ENCODE measurements around the gene NT5DC1. TPM values are rescaled to one million over a fixed set of nuclear protein-coding genes. Genes with fewer than 3 reads are reported as not detected.

NT5DC1 gene
- total RNA-seq, 4 donors from 2014 or later, result 4.2 to 23.5 (median 7.0) TPM

DNA sequence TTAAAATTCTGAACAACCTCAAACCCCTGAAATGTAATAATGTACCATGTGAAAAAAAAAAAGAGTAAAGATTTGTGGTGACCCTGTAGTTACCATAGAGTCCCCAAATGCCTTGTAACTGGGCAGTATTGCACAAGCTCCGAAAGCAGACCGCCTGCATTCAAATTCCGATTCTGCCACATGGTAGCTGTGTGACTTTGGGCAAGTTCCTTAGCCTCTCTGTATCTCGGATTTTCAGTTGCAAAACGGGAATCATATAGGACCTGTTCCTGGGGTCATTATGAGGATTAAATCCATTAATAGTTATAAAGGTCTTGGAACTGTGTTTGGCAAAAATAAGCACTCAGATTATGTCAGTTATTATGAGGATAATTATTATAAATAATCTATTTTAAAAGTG is 109.7 kb downstream of the NT5DC1 start:
- TF ChIP-seq POLR2A (IDR thresholded peaks at IDR 0.05) (no peak), EP300 (IDR thresholded peaks at IDR 0.05) (no peak)
- TF ChIP-seq, protein P1, sequence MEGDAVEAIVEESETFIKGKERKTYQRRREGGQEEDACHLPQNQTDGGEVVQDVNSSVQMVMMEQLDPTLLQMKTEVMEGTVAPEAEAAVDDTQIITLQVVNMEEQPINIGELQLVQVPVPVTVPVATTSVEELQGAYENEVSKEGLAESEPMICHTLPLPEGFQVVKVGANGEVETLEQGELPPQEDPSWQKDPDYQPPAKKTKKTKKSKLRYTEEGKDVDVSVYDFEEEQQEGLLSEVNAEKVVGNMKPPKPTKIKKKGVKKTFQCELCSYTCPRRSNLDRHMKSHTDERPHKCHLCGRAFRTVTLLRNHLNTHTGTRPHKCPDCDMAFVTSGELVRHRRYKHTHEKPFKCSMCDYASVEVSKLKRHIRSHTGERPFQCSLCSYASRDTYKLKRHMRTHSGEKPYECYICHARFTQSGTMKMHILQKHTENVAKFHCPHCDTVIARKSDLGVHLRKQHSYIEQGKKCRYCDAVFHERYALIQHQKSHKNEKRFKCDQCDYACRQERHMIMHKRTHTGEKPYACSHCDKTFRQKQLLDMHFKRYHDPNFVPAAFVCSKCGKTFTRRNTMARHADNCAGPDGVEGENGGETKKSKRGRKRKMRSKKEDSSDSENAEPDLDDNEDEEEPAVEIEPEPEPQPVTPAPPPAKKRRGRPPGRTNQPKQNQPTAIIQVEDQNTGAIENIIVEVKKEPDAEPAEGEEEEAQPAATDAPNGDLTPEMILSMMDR (IDR thresholded peaks at IDR 0.05), result no peak
- Histone ChIP-seq H3K4me1 (no peaks in the 10 kb centered on the region), H3K27ac (no peak overlapping the region), H3K27me3 (no peaks in the 10 kb centered on the region), H3K36me3 (no peaks in the 10 kb centered on the region), H3K9me3 (no peaks in the 10 kb centered on the region), H3K4me3 (no peak overlapping the region)
- DNase-seq (ENCODE audit: low spot score in 2 of 2), result no peak
- 90 to 91% methylated on average over 5 of the region's 5 CpGs for WGBS, 2 donors

- Histone ChIP-seq H3K9me3 (no peaks in the 10 kb centered on the region), H3K4me1 (no peaks in the 10 kb centered on the region), H3K27ac (no peak overlapping the region), H3K36me3 (no peaks in the 10 kb centered on the region), H3K27me3 (no peaks in the 10 kb centered on the region), H3K4me3 (no peak overlapping the region)
- WGBS, 2 donors, result 44 to 50% methylated on average over 3 of the region's 3 CpGs
- TF ChIP-seq EP300 (IDR thresholded peaks at IDR 0.05), result no peak
- TF ChIP-seq, protein P1 (IDR thresholded peaks at IDR 0.05), result no peak
- TF ChIP-seq POLR2A (IDR thresholded peaks at IDR 0.05), result no peak
- DNase-seq (ENCODE audit: low spot score in 2 of 2), result no peak
Measured at GRCh38 chr6:116210750-116211425, 110.2 kb downstream of the NT5DC1 start.

DNA sequence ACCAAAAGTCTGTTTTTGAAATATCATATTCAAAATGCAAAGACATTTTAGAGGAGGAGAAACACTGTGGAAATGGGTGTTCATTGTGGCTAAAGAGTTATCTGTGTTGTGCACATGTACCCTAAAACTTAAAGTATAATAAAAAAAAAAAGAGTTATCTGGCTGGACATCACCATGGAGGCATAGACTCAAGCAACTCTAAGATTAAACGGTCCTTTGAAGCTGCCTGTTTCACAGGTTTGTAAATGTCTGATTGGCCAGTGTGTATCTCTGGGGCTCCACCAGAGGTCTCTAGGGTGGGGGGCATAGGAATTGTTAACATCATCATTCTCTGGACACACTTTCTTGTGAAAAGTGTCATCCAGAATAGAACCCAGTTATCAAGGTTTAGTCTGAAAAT is 114.0 kb downstream of the NT5DC1 start:
- H3K4me1 ChIP-seq, result peaks cover 0 to 11% (median 0%) of the 10 kb centered on the region in 4 donors
- H3K27ac ChIP-seq, result no peak overlapping the region
- no peaks in the 10 kb centered on the region for H3K36me3 ChIP-seq
- 86 to 89% methylated on average over 1 of the region's 1 CpG for WGBS, 2 donors
- H3K27me3 ChIP-seq, result no peaks in the 10 kb centered on the region
- H3K9me3 ChIP-seq, result no peaks in the 10 kb centered on the region
- H3K4me3 ChIP-seq, result no peak overlapping the region
- no peak for DNase-seq (ENCODE audit: low spot score in 2 of 2)
- TF ChIP-seq, protein P1 (IDR thresholded peaks at IDR 0.05), result no peak
- TF ChIP-seq EP300 (IDR thresholded peaks at IDR 0.05) (no peak), POLR2A (IDR thresholded peaks at IDR 0.05) (no peak)

DNA sequence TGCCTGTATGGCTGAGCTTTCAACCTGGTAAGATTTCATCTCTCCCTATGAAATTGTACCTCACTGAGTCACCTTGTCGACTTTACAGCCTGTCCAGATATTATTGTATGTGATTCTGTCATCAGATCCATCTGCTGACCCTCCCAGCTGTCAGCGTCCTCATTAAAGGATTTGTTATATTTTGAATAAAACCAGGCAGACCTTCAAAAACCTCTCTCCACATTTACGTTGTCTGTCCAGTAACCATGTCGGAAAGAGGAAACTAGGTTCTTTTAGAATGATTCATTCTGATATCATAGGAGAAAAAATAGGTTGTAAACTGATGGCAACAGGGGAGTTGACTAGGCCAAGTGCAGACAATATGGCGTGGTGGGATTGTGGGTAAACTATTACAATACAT is 114.8 kb downstream of the NT5DC1 start:
- no peak overlapping the region for H3K27ac ChIP-seq
- no peaks in the 10 kb centered on the region for H3K27me3 ChIP-seq
- no peak for DNase-seq (ENCODE audit: low spot score in 2 of 2)
- no peaks in the 10 kb centered on the region for H3K36me3 ChIP-seq
- TF ChIP-seq, protein P1 (IDR thresholded peaks at IDR 0.05), result no peak
- TF ChIP-seq EP300 (IDR thresholded peaks at IDR 0.05), result no peak
- no peak for TF ChIP-seq POLR2A (IDR thresholded peaks at IDR 0.05)
- 88 to 91% methylated on average over 5 of the region's 5 CpGs for whole genome bisulfite sequencing, 2 donors
- H3K4me1 ChIP-seq, result peaks cover 0 to 11% (median 0%) of the 10 kb centered on the region in 4 donors
- no peaks in the 10 kb centered on the region for H3K9me3 ChIP-seq
- no peak overlapping the region for H3K4me3 ChIP-seq

- no peak for DNase-seq (ENCODE audit: low spot score in 2 of 2)
- Histone ChIP-seq H3K27me3 (no peaks in the 10 kb centered on the region), H3K36me3 (peaks cover 0 to 4% (median 0%) of the 10 kb centered on the region in 3 donors), H3K4me3 (no peak overlapping the region), H3K9me3 (no peaks in the 10 kb centered on the region), H3K4me1 (peaks cover 0 to 11% (median 0%) of the 10 kb centered on the region in 4 donors), H3K27ac (no peak overlapping the region)
- 2 to 11% methylated on average over 1 of the region's 1 CpG for WGBS, 2 donors
- TF ChIP-seq, protein P1 (IDR thresholded peaks at IDR 0.05), result peak; percentile 38 to 55 (median 49)
- TF ChIP-seq POLR2A (IDR thresholded peaks at IDR 0.05), result no peak
- TF ChIP-seq EP300 (IDR thresholded peaks at IDR 0.05), result no peak
Measured at GRCh38 chr6:116217069-116217468, 116.4 kb downstream of the NT5DC1 start.

Measured in tibial nerve (tissue), 4 donors.